Embryonic facial prominence (tissue), 1 donor: Measurements from ENCODE around the gene THTPA.

ENCODE experiments used
- DNase-seq: peaks from one replicate; pipeline ENCODE4 v3.0.0-alpha.2; 2016; ENCODE audit errors: extremely low spot score

The THTPA gene, protein sequence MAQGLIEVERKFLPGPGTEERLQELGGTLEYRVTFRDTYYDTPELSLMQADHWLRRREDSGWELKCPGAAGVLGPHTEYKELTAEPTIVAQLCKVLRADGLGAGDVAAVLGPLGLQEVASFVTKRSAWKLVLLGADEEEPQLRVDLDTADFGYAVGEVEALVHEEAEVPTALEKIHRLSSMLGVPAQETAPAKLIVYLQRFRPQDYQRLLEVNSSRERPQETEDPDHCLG

GRCh38 chr14:23555882-23556699 is at the start of gene THTPA:
THTPA (plus strand) TSS chr14:23556271; CDS start chr14:23556758, 487 bp downstream.
- no peak for DNase-seq

GRCh38 chr14:23512156-23512555 is 43.9 kb upstream of the THTPA start:
- DNase-seq = no peak

GRCh38 chr14:23513005-23513817 is 42.9 kb upstream of the THTPA start:
- no peak for DNase-seq

DNA sequence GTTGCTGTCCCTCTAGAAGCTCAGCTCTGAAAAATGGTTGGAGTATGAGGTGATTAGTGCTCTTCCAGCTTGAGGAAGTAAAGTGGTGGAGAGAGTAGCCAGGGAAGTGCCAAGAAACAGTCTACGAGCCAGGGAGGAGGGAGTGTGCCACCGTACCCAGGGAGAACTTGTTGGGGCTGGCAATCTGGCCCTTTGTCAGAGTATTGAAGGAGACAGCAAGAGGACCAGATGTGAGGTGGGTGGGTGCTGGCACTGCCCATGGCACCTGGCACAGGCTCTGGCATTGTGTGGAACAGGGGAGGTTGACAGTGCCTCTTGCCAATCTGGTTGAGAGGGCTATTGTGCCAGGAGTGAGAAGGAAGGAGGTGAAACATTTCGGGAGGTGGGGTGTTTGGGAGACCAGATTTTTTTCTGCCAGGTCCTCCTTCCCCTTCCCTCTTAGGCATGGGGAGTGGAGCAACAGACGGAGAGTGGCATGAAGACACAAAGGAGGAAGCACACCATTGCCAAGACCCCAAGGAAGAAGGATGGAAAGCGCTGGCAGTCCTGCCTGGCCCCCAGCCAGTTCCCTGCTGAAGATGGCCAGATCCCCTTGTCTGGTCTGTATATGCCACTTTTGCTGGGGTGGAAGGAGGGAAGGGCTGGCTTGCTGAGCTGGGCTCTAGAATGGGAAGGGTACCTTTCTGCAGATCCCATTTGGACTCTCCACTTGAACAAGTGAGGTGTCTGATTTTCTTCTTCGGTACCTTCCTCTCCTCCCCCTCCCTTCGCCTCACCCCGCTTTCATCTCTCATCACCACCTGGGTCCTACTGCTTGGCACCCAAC is 42.0 kb upstream of the THTPA start:
- no peak for DNase-seq

DNA sequence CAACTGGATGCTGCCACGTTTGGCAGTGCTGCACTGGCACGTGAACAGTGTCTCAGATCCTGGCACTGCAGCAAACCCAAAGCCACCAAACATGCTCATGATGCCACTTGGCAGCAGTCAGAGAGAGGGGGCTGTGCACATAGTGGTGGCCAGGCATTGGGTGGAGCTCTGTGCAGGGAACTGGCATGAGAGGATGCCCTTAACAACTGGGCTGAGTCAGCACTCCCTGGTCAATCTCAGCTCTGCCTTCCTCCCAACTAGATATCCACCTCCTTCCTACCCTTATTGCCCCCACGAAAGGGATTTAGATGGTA is 41.5 kb upstream of the THTPA start:
- no peak for DNase-seq

- DNase-seq = no peak
Observed at GRCh38 chr14:23517650-23518326, 38.3 kb upstream of the THTPA start.

GRCh38 chr14:23518709-23519108 is 37.4 kb upstream of the THTPA start:
- no peak for DNase-seq

DNA sequence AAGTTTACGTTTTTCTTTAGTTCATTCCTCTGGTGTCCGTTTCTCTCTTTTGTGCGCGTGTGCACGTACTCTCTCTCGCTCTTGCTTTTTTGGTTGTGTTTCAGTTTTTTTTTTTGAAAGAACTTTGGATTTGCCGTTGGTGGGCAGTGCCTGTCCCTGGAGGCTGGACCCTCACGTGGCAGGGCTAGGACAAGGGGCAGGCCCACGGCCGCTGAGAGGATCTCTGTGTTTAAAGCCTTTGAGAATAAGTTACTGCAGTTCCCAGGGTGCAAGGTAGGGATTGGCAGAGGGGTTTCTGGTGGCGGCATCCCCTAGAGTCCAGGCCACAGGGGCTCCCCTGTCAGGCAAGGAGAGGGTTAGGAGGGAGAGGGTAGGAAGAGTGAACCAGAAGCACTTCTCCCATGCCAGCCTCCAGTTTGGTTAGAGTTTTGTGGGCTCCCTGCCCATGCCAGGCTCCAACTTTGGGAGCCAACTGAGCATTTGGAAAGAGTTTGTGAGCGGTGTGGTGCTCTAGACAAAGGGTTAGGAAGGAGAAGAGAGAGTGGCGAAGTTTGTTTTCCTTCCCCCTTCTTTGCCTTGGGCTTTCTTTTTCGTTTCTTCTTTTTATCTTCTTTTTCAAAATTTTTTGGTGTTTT is 35.1 kb upstream of the THTPA start:
- no peak for DNase-seq

- DNase-seq = no peak
Observed at GRCh38 chr14:23521785-23522640, 34.1 kb upstream of the THTPA start.

GRCh38 chr14:23522643-23523198 is 33.4 kb upstream of the THTPA start:
- no peak for DNase-seq

- no peak for DNase-seq
Observed at GRCh38 chr14:23523229-23524016, 32.6 kb upstream of the THTPA start.

DNA sequence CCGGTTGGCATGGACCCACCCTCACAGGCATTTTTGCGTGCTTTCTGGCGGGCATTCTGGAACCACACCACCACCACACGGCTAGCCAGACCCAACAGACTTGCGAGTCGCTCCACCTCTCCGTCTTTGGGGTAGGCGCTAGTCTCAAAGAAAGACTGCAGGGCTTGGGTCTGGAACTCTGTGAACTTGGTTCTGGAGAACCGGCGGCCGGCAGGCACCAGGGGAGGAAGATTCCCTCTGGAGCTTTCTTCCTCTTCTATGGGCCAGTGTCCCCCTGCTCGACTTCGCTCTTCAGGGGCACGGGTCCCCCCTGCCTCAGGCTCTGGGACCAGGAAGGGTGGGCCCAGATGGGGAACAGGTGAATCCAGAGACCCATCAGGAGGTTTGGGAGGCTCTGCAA is 31.1 kb upstream of the THTPA start:
- no peak for DNase-seq

- DNase-seq = no peak
Observed at GRCh38 chr14:23525611-23526010, 30.5 kb upstream of the THTPA start.

- no peak for DNase-seq
Observed at GRCh38 chr14:23528555-23528954, 27.5 kb upstream of the THTPA start.

DNA sequence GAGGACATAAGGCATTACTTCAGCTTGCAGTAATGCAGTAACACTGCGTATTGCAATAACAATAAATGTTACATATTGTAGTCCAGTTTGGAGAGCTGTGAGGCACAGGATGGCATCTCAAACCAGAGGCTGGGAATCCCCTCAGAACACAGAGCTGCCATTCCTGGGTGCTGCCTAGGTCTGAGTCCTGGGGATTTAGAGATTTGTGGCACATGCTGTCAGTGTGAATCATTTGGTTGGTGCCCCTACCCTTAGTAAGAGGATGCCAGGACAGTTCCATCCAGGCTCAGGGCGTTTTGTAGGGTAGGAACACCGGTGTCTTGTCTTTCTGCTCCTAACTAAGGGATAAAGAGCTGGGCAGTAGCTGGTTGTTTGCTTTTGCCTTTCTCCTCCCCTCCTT is 27.1 kb upstream of the THTPA start:
- DNase-seq = no peak

DNA sequence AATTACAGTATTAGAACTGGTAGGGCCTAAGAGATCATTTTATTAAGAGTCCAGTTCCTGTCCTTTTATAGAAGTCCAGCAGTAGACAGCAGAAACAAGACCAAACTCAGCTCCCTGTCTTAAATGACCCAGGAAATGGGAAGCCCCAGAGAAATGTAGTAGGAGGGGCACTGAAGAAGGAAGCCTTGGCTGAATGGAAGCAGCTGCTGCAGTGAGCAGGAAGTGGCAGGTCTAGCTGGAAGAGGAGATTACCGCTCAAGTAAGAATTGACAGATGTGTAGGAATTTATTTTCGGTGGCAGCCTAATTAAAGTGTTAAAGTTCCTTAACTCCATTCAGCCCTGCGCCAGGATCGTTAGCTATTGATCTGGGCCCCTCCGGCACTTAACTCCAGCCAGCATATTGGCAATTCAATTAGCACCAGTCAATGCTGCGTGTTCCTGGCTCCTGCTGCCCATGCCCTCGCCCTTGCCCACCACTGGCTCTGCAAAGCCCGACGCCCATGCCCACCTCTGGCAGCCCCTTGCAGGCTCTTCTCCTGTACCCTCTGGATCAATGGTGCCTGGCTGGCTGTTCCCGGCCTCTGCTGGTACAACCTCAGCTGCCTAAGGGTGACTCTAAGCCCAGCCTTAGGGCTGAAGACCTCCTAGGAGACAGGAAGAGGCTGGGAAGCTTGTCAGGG is 25.6 kb upstream of the THTPA start:
- DNase-seq = no peak

DNA sequence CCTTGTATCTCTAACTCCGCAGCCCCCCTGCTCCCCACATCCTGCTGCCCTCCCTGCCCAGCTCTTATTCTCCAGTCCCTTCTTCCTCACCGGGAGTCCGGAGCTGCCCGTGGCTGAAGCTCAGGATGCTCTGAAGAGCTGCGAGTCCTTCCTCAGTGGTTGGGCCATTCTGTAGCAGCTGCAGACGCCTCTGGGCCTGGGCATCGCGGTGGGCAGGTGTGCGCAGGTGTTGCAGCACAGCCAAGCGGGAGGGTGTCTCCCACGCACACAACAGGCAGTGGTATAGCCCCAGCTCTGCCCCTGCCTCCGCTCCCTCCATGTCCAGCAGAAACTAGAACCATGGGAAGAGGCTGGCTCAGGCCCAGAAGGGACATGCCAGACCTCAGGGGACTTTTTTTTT is 24.7 kb upstream of the THTPA start:
- no peak for DNase-seq

DNA sequence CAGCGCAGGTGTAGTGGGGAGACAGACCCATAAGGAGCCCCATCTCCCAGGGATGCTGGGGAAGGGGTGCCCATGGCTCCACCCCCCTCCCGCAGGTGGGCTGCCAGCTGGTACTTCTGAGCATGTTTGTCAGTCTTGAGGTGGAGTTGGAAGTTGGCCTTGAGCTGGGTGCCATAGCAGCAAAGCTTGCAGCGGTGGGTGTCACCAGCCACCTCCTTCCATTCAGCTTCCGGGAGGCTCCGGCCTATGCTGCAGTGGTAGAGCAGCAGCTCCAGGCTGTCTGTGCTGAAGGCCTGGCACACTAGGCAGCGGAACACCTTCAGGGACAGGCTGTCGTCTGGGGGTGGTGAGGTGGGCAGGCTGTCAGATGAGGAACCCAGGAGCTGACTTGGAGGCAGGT is 23.4 kb upstream of the THTPA start:
- DNase-seq = no peak
